ENCODE measurements around the gene CLCN4. TPM values are rescaled to one million over a fixed set of nuclear protein-coding genes. Genes with fewer than 3 reads are reported as not detected.

The CLCN4 gene
- total and polyA plus RNA-seq, 10 of the 15 experiments (the other 5 are each of a cell fraction or from before 2014, with no cell fraction given): 0.90 to 6.9 (median 2.9) TPM

DNA sequence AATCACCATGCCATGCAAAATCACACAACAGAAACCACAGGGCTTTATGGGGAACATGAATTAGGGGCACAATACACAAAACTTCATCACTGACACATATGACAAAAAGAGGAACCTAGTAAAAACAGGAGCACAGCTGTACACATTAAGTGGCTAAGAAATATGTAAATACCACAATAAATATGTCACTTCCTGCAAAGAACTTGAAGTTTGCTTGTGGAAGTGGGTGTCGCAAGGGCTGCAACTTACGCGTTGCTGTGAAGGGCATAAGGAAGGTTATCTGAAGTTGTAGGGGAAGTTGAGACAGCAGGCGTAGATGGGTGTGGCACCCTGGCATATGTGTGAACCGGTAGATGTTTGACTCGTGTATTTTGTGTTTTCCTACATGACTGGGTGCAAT lies 42.4 kb downstream of the CLCN4 start (continued):
- TF ChIP-seq, protein P1, sequence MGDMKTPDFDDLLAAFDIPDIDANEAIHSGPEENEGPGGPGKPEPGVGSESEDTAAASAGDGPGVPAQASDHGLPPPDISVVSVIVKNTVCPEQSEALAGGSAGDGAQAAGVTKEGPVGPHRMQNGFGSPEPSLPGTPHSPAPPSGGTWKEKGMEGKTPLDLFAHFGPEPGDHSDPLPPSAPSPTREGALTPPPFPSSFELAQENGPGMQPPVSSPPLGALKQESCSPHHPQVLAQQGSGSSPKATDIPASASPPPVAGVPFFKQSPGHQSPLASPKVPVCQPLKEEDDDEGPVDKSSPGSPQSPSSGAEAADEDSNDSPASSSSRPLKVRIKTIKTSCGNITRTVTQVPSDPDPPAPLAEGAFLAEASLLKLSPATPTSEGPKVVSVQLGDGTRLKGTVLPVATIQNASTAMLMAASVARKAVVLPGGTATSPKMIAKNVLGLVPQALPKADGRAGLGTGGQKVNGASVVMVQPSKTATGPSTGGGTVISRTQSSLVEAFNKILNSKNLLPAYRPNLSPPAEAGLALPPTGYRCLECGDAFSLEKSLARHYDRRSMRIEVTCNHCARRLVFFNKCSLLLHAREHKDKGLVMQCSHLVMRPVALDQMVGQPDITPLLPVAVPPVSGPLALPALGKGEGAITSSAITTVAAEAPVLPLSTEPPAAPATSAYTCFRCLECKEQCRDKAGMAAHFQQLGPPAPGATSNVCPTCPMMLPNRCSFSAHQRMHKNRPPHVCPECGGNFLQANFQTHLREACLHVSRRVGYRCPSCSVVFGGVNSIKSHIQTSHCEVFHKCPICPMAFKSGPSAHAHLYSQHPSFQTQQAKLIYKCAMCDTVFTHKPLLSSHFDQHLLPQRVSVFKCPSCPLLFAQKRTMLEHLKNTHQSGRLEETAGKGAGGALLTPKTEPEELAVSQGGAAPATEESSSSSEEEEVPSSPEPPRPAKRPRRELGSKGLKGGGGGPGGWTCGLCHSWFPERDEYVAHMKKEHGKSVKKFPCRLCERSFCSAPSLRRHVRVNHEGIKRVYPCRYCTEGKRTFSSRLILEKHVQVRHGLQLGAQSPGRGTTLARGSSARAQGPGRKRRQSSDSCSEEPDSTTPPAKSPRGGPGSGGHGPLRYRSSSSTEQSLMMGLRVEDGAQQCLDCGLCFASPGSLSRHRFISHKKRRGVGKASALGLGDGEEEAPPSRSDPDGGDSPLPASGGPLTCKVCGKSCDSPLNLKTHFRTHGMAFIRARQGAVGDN (IDR thresholded peaks at IDR 0.05): no peak
- TF ChIP-seq CHD4 (IDR thresholded peaks at IDR 0.05) (no peak), ATF7 (IDR thresholded peaks at IDR 0.05; ENCODE audit: low read depth) (no peak; the same call in 1 of the 2 replicates), RAD51 (IDR thresholded peaks at IDR 0.05) (no peak), POLR2AphosphoS2 (IDR thresholded peaks at IDR 0.05; ENCODE audit: low read depth, low read length) (no peak), POU2F2 (IDR thresholded peaks at IDR 0.05; ENCODE audit: borderline replicate concordance, low read depth, low read length) (no peak), TCF7 (IDR thresholded peaks at IDR 0.05; ENCODE audit: borderline replicate concordance) (no peak), IKZF1 (conservative IDR thresholded peaks at IDR 0.05) (0 out of 2 replicates have a peak, but pooled peaks have one; percentile 39), WRNIP1 (IDR thresholded peaks at IDR 0.05; ENCODE audit: borderline replicate concordance, low read depth, low read length) (no peak), JUNB (IDR thresholded peaks at IDR 0.05) (peak; percentile 23; the same call in 1 of the 2 replicates)
- TF ChIP-seq, protein P2, sequence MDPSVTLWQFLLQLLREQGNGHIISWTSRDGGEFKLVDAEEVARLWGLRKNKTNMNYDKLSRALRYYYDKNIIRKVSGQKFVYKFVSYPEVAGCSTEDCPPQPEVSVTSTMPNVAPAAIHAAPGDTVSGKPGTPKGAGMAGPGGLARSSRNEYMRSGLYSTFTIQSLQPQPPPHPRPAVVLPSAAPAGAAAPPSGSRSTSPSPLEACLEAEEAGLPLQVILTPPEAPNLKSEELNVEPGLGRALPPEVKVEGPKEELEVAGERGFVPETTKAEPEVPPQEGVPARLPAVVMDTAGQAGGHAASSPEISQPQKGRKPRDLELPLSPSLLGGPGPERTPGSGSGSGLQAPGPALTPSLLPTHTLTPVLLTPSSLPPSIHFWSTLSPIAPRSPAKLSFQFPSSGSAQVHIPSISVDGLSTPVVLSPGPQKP (IDR thresholded peaks at IDR 0.05; ENCODE audit: low read depth, low read length): no peak
- TF ChIP-seq, protein P3, sequence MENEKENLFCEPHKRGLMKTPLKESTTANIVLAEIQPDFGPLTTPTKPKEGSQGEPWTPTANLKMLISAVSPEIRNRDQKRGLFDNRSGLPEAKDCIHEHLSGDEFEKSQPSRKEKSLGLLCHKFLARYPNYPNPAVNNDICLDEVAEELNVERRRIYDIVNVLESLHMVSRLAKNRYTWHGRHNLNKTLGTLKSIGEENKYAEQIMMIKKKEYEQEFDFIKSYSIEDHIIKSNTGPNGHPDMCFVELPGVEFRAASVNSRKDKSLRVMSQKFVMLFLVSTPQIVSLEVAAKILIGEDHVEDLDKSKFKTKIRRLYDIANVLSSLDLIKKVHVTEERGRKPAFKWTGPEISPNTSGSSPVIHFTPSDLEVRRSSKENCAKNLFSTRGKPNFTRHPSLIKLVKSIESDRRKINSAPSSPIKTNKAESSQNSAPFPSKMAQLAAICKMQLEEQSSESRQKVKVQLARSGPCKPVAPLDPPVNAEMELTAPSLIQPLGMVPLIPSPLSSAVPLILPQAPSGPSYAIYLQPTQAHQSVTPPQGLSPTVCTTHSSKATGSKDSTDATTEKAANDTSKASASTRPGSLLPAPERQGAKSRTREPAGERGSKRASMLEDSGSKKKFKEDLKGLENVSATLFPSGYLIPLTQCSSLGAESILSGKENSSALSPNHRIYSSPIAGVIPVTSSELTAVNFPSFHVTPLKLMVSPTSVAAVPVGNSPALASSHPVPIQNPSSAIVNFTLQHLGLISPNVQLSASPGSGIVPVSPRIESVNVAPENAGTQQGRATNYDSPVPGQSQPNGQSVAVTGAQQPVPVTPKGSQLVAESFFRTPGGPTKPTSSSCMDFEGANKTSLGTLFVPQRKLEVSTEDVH (IDR thresholded peaks at IDR 0.05; ENCODE audit: low read depth, partially characterized antibody): no peak

Measured in GM12878 (cell line).